ENCODE measurements around the gene CXCL16.
"Not testable (repeated sequence)": the region's sequence is repeated elsewhere in the genome, so short reads cannot be mapped to it uniquely, and the experiment has no call there.

CXCL16 gene

GRCh38 chr17:4704991-4705390, 34.7 kb downstream of the CXCL16 start:
- Histone ChIP-seq H3K4me3 (ENCODE audit: low read depth, low read length) (no peak overlapping the region), H3K27ac (no peak overlapping the region), H3K36me3 (peaks cover 22% of the 10 kb centered on the region; the same call in 1 of the 2 replicates), H3K27me3 (ENCODE audit: insufficient read depth, low read depth, severe bottlenecking) (no peaks in the 10 kb centered on the region), H3K9me3 (ENCODE audit: severe bottlenecking) (peaks cover 3% of the 10 kb centered on the region)
- DNase-seq: no peak
- TF ChIP-seq CTCF (IDR thresholded peaks at IDR 0.05; ENCODE audit: low read depth, low read length): no peak

- peak overlapping the region; percentile 68 for H3K27ac ChIP-seq
- H3K9me3 ChIP-seq (ENCODE audit: severe bottlenecking): not testable (repeated sequence)
These were observed 35.2 kb downstream of the CXCL16 start for GRCh38 chr17:4704574-4704907.

DNA sequence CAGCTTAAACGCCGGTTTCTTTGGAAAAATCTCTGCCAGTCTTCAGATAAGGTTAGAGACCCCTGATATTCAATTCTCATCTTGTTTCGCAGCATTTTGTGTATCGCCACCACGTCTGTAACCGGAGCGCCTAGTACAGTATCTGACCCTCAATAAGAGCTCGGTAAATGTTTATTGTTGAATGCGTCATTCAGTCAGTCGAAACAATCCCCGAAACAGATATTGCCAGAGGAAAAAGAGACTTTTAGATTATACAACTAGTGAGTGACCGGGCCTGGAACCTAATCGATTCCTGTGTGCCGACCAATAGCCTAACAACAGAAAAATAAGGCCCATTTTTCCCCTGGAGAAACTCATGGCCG, 36.4 kb downstream of the CXCL16 start:
- Histone ChIP-seq H3K36me3 (peaks cover 26% of the 10 kb centered on the region; the same call in 1 of the 2 replicates), H3K4me3 (ENCODE audit: low read depth, low read length) (peak overlapping the region; percentile 99), H3K27me3 (ENCODE audit: insufficient read depth, low read depth, severe bottlenecking) (no peaks in the 10 kb centered on the region), H3K9me3 (ENCODE audit: severe bottlenecking) (peaks cover 2% of the 10 kb centered on the region), H3K27ac (peak overlapping the region; percentile 68; the same call in 1 of the 2 replicates)
- no peak for TF ChIP-seq CTCF (IDR thresholded peaks at IDR 0.05; ENCODE audit: low read depth, low read length)
- DNase-seq: no peak

More at GRCh38 chr17:4704574-4704907, 35.2 kb downstream of the CXCL16 start:
- not testable (repeated sequence) for H3K27me3 ChIP-seq (ENCODE audit: insufficient read depth, low read depth, severe bottlenecking); DNase-seq
- Histone ChIP-seq H3K4me3 (ENCODE audit: low read depth, low read length) (peak overlapping the region; percentile 99), H3K36me3 (peaks cover 23% of the 10 kb centered on the region; the same call in 1 of the 2 replicates)

GRCh38 chr17:4701116-4701515, 38.6 kb downstream of the CXCL16 start:
- no peaks in the 10 kb centered on the region for H3K9me3 ChIP-seq (ENCODE audit: severe bottlenecking)
- TF ChIP-seq CTCF (IDR thresholded peaks at IDR 0.05; ENCODE audit: low read depth, low read length): no peak
- no peak for DNase-seq
- H3K27me3 ChIP-seq (ENCODE audit: insufficient read depth, low read depth, severe bottlenecking): no peaks in the 10 kb centered on the region
- peaks cover 40% of the 10 kb centered on the region for H3K36me3 ChIP-seq
- no peak overlapping the region for H3K27ac ChIP-seq
- no peak overlapping the region for H3K4me3 ChIP-seq (ENCODE audit: low read depth, low read length)

- not testable (repeated sequence) for H3K27me3 ChIP-seq (ENCODE audit: insufficient read depth, low read depth, severe bottlenecking); H3K27ac ChIP-seq
- H3K36me3 ChIP-seq: peaks cover 48% of the 10 kb centered on the region
These were observed 40.2 kb downstream of the CXCL16 start for GRCh38 chr17:4699401-4700056.

DNA sequence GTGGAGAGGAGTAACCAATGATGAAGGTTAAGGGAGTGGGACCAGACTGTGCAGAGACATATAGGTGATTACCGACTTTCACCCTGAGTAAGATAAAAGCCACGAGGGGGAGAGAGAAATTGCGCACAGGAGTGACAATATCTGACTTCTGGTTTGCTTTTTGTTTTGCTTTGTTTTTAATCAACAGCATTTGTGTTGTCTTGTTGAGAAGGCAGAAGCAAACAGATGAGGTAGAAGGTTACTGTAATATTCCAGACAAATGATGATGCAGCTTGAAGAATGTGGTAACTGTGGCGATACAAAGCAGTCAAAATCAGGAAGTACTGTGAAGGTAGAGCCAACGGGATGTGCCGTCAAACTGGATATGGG, 43.3 kb downstream of the CXCL16 start:
- Histone ChIP-seq H3K27me3 (ENCODE audit: insufficient read depth, low read depth, severe bottlenecking) (no peaks in the 10 kb centered on the region), H3K27ac (no peak overlapping the region), H3K36me3 (peaks cover 46% of the 10 kb centered on the region), H3K9me3 (ENCODE audit: severe bottlenecking) (no peaks in the 10 kb centered on the region), H3K4me3 (ENCODE audit: low read depth, low read length) (no peak overlapping the region)
- no peak for TF ChIP-seq CTCF (IDR thresholded peaks at IDR 0.05; ENCODE audit: low read depth, low read length)
- DNase-seq: no peak

More at GRCh38 chr17:4699401-4700056, 40.2 kb downstream of the CXCL16 start:
- H3K4me3 ChIP-seq (ENCODE audit: low read depth, low read length); H3K9me3 ChIP-seq (ENCODE audit: severe bottlenecking); DNase-seq: not testable (repeated sequence)

DNA sequence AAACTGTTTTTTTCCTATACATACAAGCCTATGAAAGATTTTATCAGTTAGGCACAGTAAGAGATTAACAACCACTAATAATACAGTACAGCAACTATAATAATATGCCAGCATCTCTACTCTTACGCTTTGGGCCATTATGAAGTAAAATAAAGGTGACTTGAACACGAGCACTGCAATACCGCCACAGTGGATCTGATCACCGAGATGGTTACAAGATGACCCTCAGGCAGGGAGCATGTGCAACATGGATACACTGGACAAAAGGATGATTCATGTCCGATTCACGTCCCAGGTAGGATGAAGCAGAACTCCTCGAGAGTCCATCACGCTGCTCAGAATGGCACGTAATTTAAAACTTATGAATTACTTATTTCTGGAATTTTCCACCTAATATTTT, 46.3 kb downstream of the CXCL16 start:
- Histone ChIP-seq H3K9me3 (ENCODE audit: severe bottlenecking) (no peaks in the 10 kb centered on the region), H3K36me3 (peaks cover 63% of the 10 kb centered on the region), H3K27ac (no peak overlapping the region), H3K4me3 (ENCODE audit: low read depth, low read length) (no peak overlapping the region), H3K27me3 (ENCODE audit: insufficient read depth, low read depth, severe bottlenecking) (no peaks in the 10 kb centered on the region)
- TF ChIP-seq CTCF (IDR thresholded peaks at IDR 0.05; ENCODE audit: low read depth, low read length): no peak
- no peak for DNase-seq

Data from WERI-Rb-1 (cell line).